ENCODE measurements around the gene TSPEAR. TPM values are rescaled to one million over a fixed set of nuclear protein-coding genes. Genes with fewer than 3 reads are reported as not detected.

TSPEAR gene
- total RNA-seq, 1 experiment from 2014 or later: not detected

DNA sequence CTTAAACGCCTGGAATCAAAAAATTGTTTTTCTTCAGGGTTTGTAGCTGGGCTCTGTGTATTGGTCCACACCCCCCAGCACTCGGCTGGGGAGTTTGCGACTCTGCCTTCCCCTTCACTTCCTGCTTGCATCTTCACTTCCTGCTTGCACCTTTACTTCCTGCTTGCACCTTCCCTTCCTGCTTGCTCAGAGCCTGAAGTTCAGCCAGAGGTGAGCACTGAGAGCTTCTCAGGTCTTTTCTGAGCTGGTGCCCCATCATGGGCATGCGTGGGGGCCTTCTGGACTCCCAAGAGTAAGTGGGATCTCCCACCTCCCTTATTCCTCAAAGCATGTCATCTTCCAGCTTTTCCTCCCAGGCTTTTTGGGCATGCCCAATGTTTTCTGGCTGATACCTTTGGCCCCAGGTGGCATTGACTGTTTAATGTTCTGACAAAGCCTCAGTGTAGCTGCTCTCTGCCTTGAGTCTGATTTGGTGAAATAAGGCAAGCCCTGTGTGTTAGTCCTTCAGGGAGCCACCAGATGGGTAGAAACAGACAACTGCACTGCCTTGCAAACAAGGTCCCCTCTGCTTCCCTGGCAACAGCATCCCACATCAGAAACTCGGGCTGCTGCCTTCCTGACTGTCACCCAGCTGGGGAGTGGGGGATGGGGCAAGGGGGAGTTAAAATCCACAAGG is 163.6 kb downstream of the TSPEAR start:
- Histone ChIP-seq H3K4me1 (ENCODE audit: low read length) (no peaks in the 10 kb centered on the region), H4K20me1 (ENCODE audit: insufficient read depth, low read depth, low read length) (no peaks in the 10 kb centered on the region), H3K36me3 (ENCODE audit: insufficient read depth, low read length) (no peaks in the 10 kb centered on the region), H3K4me2 (ENCODE audit: low read depth, low read length, poor library complexity, severe bottlenecking) (no peak overlapping the region), H3K27ac (ENCODE audit: low read length) (no peak overlapping the region), H3K27me3 (ENCODE audit: low read length) (peaks cover 3% of the 10 kb centered on the region; the same call in 1 of the 2 replicates), H2AFZ (ENCODE audit: low read length) (no peak overlapping the region), H3K9ac (ENCODE audit: low read length) (no peak overlapping the region), H3K79me2 (ENCODE audit: low read length) (no peaks in the 10 kb centered on the region), H3K4me3 (ENCODE audit: low read length) (no peak overlapping the region), H3K9me2 (replicated peaks; ENCODE audit: insufficient read depth, low read length) (no peaks in the 10 kb centered on the region), H3K9me3 (ENCODE audit: low read length) (peaks cover 6% of the 10 kb centered on the region; the same call in 1 of the 2 replicates)
- DNase-seq: no peak

GRCh38 chr21:44544566-44544965 is 166.8 kb downstream of the TSPEAR start:
- Histone ChIP-seq H3K27ac (ENCODE audit: low read length) (no peak overlapping the region), H3K9me3 (ENCODE audit: low read length) (peaks cover 6% of the 10 kb centered on the region; the same call in 1 of the 2 replicates), H3K4me1 (ENCODE audit: low read length) (no peaks in the 10 kb centered on the region), H3K9ac (ENCODE audit: low read length) (no peak overlapping the region), H3K27me3 (ENCODE audit: low read length) (peaks cover 3% of the 10 kb centered on the region; the same call in 1 of the 2 replicates), H3K9me2 (replicated peaks; ENCODE audit: insufficient read depth, low read length) (no peaks in the 10 kb centered on the region), H3K36me3 (ENCODE audit: insufficient read depth, low read length) (no peaks in the 10 kb centered on the region), H3K79me2 (ENCODE audit: low read length) (no peaks in the 10 kb centered on the region), H2AFZ (ENCODE audit: low read length) (no peak overlapping the region), H3K4me2 (ENCODE audit: low read depth, low read length, poor library complexity, severe bottlenecking) (no peak overlapping the region), H3K4me3 (ENCODE audit: low read length) (no peak overlapping the region), H4K20me1 (ENCODE audit: insufficient read depth, low read depth, low read length) (no peaks in the 10 kb centered on the region)
- DNase-seq: no peak

- Histone ChIP-seq H3K4me1 (ENCODE audit: low read length) (no peaks in the 10 kb centered on the region), H3K27me3 (ENCODE audit: low read length) (peaks cover 3% of the 10 kb centered on the region; the same call in 1 of the 2 replicates), H3K9ac (ENCODE audit: low read length) (no peak overlapping the region), H3K79me2 (ENCODE audit: low read length) (no peaks in the 10 kb centered on the region), H3K4me2 (ENCODE audit: low read depth, low read length, poor library complexity, severe bottlenecking) (no peak overlapping the region), H2AFZ (ENCODE audit: low read length) (no peak overlapping the region), H3K9me3 (ENCODE audit: low read length) (peaks cover 6% of the 10 kb centered on the region; the same call in 1 of the 2 replicates), H4K20me1 (ENCODE audit: insufficient read depth, low read depth, low read length) (no peaks in the 10 kb centered on the region), H3K9me2 (replicated peaks; ENCODE audit: insufficient read depth, low read length) (no peaks in the 10 kb centered on the region), H3K36me3 (ENCODE audit: insufficient read depth, low read length) (no peaks in the 10 kb centered on the region), H3K4me3 (ENCODE audit: low read length) (no peak overlapping the region), H3K27ac (ENCODE audit: low read length) (no peak overlapping the region)
- DNase-seq: no peak
Measured at GRCh38 chr21:44542716-44543115, 168.7 kb downstream of the TSPEAR start.

- Histone ChIP-seq H3K4me2 (ENCODE audit: low read depth, low read length, poor library complexity, severe bottlenecking) (no peak overlapping the region), H3K27me3 (ENCODE audit: low read length) (peaks cover 3% of the 10 kb centered on the region; the same call in 1 of the 2 replicates), H3K9me3 (ENCODE audit: low read length) (0 out of 2 replicates have a peak, but pooled peaks cover 6% of the 10 kb centered on the region), H3K27ac (ENCODE audit: low read length) (no peak overlapping the region), H4K20me1 (ENCODE audit: insufficient read depth, low read depth, low read length) (no peaks in the 10 kb centered on the region), H3K9ac (ENCODE audit: low read length) (no peak overlapping the region), H3K79me2 (ENCODE audit: low read length) (no peaks in the 10 kb centered on the region), H2AFZ (ENCODE audit: low read length) (no peak overlapping the region), H3K9me2 (replicated peaks; ENCODE audit: insufficient read depth, low read length) (no peaks in the 10 kb centered on the region), H3K4me3 (ENCODE audit: low read length) (no peak overlapping the region), H3K4me1 (ENCODE audit: low read length) (no peaks in the 10 kb centered on the region), H3K36me3 (ENCODE audit: insufficient read depth, low read length) (no peaks in the 10 kb centered on the region)
- DNase-seq: no peak
Measured at GRCh38 chr21:44540741-44541288, 170.6 kb downstream of the TSPEAR start.

- no peaks in the 10 kb centered on the region for H4K20me1 ChIP-seq (ENCODE audit: insufficient read depth, low read depth, low read length)
- H3K9me2 ChIP-seq (replicated peaks; ENCODE audit: insufficient read depth, low read length): no peaks in the 10 kb centered on the region
- no peak within 1 kb of the TSS for H3K4me3 ChIP-seq (ENCODE audit: low read length)
- no peak within 1 kb of the TSS for H3K4me2 ChIP-seq (ENCODE audit: low read depth, low read length, poor library complexity, severe bottlenecking)
- no peaks in the 10 kb centered on the region for H3K36me3 ChIP-seq (ENCODE audit: insufficient read depth, low read length)
- H3K4me1 ChIP-seq (ENCODE audit: low read length): no peaks in the 10 kb centered on the region
- DNase-seq: no peak
- no peak within 1 kb of the TSS for H2AFZ ChIP-seq (ENCODE audit: low read length)
- H3K27ac ChIP-seq (ENCODE audit: low read length): no peak within 1 kb of the TSS
- no peaks in the 10 kb centered on the region for H3K79me2 ChIP-seq (ENCODE audit: low read length)
- H3K9ac ChIP-seq (ENCODE audit: low read length): no peak within 1 kb of the TSS
- 0 out of 2 replicates have a peak, but pooled peaks cover 6% of the 10 kb centered on the region for H3K9me3 ChIP-seq (ENCODE audit: low read length)
- H3K27me3 ChIP-seq (ENCODE audit: low read length): peaks cover 3% of the 10 kb centered on the region; the same call in 1 of the 2 replicates
Measured at GRCh38 chr21:44539991-44540666, 171.2 kb downstream of the TSPEAR start, which contains the start of gene KRTAP10-1. TSS of gene KRTAP10-1 (minus strand) at chr21:44540195. CDS start at chr21:44540150, 45 bp downstream.

GRCh38 chr21:44539046-44539445 is 172.3 kb downstream of the TSPEAR start:
- 0 out of 2 replicates have a peak, but pooled peaks cover 6% of the 10 kb centered on the region for H3K9me3 ChIP-seq (ENCODE audit: low read length)
- H3K9ac ChIP-seq (ENCODE audit: low read length): no peak overlapping the region
- H3K9me2 ChIP-seq (replicated peaks; ENCODE audit: insufficient read depth, low read length): no peaks in the 10 kb centered on the region
- H3K4me3 ChIP-seq (ENCODE audit: low read length): no peak overlapping the region
- H3K4me1 ChIP-seq (ENCODE audit: low read length): no peaks in the 10 kb centered on the region
- no peaks in the 10 kb centered on the region for H3K79me2 ChIP-seq (ENCODE audit: low read length)
- no peak overlapping the region for H2AFZ ChIP-seq (ENCODE audit: low read length)
- H4K20me1 ChIP-seq (ENCODE audit: insufficient read depth, low read depth, low read length): no peaks in the 10 kb centered on the region
- H3K4me2 ChIP-seq (ENCODE audit: low read depth, low read length, poor library complexity, severe bottlenecking): no peak overlapping the region
- DNase-seq: no peak
- H3K36me3 ChIP-seq (ENCODE audit: insufficient read depth, low read length): no peaks in the 10 kb centered on the region
- no peak overlapping the region for H3K27ac ChIP-seq (ENCODE audit: low read length)
- peaks cover 3% of the 10 kb centered on the region; the same call in 1 of the 2 replicates for H3K27me3 ChIP-seq (ENCODE audit: low read length)

GRCh38 chr21:44537930-44538911 is 173.2 kb downstream of the TSPEAR start:
- H3K4me3 ChIP-seq (ENCODE audit: low read length): no peak overlapping the region
- no peak overlapping the region for H3K9ac ChIP-seq (ENCODE audit: low read length)
- no peaks in the 10 kb centered on the region for H3K36me3 ChIP-seq (ENCODE audit: insufficient read depth, low read length)
- H3K4me1 ChIP-seq (ENCODE audit: low read length): no peaks in the 10 kb centered on the region
- no peak overlapping the region for H3K27ac ChIP-seq (ENCODE audit: low read length)
- no peaks in the 10 kb centered on the region for H3K79me2 ChIP-seq (ENCODE audit: low read length)
- H3K4me2 ChIP-seq (ENCODE audit: low read depth, low read length, poor library complexity, severe bottlenecking): no peak overlapping the region
- H3K9me3 ChIP-seq (ENCODE audit: low read length): 0 out of 2 replicates have a peak, but pooled peaks cover 5% of the 10 kb centered on the region
- no peaks in the 10 kb centered on the region for H4K20me1 ChIP-seq (ENCODE audit: insufficient read depth, low read depth, low read length)
- no peak overlapping the region for H2AFZ ChIP-seq (ENCODE audit: low read length)
- 0 out of 2 replicates have a peak, but pooled peaks cover 3% of the 10 kb centered on the region for H3K27me3 ChIP-seq (ENCODE audit: low read length)
- H3K9me2 ChIP-seq (replicated peaks; ENCODE audit: insufficient read depth, low read length): no peaks in the 10 kb centered on the region
- no peak for DNase-seq
